Measurements from ENCODE around the gene AGPS.

AGPS gene

DNA sequence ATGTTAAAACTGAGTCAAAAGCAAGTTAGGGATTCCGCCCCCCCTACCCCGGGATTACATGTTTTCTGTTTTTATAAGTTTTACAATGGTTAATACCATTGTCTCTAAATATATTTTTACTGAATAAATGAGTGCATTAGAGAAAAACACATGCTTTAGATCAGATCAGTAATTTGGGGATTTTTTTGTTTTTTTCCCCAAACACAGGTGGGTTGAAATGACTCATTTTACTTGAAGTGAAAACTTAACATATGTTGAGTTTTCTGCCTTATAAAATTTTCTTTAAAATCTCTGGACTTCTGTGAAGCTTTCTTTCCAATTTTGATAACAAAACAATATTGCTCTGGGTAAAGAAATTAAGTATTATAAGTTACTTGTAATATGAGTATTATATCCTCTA is 114.4 kb downstream of the AGPS start:
- no peak for DNase-seq (ENCODE audit: low read depth)
- TF ChIP-seq, protein P1, sequence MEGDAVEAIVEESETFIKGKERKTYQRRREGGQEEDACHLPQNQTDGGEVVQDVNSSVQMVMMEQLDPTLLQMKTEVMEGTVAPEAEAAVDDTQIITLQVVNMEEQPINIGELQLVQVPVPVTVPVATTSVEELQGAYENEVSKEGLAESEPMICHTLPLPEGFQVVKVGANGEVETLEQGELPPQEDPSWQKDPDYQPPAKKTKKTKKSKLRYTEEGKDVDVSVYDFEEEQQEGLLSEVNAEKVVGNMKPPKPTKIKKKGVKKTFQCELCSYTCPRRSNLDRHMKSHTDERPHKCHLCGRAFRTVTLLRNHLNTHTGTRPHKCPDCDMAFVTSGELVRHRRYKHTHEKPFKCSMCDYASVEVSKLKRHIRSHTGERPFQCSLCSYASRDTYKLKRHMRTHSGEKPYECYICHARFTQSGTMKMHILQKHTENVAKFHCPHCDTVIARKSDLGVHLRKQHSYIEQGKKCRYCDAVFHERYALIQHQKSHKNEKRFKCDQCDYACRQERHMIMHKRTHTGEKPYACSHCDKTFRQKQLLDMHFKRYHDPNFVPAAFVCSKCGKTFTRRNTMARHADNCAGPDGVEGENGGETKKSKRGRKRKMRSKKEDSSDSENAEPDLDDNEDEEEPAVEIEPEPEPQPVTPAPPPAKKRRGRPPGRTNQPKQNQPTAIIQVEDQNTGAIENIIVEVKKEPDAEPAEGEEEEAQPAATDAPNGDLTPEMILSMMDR (IDR thresholded peaks at IDR 0.05; ENCODE audit: control insufficient read depth, insufficient read depth, low read depth, low read length, missing control alignments): no peak
- no peak overlapping the region for H3K4me3 ChIP-seq (ENCODE audit: control insufficient read depth, low read depth, low read length)

DNA sequence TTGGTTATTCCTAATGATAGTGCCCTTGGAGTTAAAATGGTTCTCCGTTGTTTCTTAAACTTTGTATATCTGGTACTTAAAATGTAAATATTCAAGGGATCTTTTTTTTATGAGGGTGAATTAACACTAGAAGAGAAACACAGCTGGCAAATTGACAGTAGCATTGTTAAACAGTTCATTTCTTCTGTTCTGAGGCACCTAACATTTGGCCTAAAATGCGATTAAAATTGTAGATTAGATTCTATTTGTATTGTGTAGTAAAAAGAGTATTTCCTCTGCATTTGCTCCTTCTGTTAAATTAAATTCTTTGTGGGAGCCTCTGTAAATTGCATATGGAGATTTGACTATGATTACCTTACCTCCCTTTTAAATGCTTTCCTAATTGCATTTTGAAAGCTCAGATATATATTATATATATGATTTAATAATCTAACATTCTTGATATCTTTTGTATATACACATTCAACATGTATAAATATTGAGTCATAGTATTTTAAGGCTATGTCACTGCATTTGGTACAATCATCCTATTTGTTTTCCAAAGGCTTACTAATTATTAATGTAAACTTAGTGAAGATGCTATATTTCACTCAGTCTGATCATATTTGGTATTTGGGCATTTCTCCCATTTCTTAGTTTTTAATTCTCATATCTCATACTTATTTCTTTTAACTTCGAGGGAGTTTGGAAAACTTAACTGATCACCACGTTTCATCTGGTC is 124.4 kb downstream of the AGPS start:
- DNase-seq (ENCODE audit: low read depth): no peak
- TF ChIP-seq, protein P1 (IDR thresholded peaks at IDR 0.05; ENCODE audit: control insufficient read depth, insufficient read depth, low read depth, low read length, missing control alignments): no peak
- H3K4me3 ChIP-seq (ENCODE audit: control insufficient read depth, low read depth, low read length): no peak overlapping the region

GRCh38 chr2:177518754-177519153 is 126.2 kb downstream of the AGPS start:
- TF ChIP-seq, protein P1 (IDR thresholded peaks at IDR 0.05; ENCODE audit: control insufficient read depth, insufficient read depth, low read depth, low read length, missing control alignments): no peak
- no peak overlapping the region for H3K4me3 ChIP-seq (ENCODE audit: control insufficient read depth, low read depth, low read length)
- no peak for DNase-seq (ENCODE audit: low read depth)

GRCh38 chr2:177519534-177520115 is 127.1 kb downstream of the AGPS start:
- TF ChIP-seq, protein P1 (IDR thresholded peaks at IDR 0.05; ENCODE audit: control insufficient read depth, insufficient read depth, low read depth, low read length, missing control alignments): no peak

DNA sequence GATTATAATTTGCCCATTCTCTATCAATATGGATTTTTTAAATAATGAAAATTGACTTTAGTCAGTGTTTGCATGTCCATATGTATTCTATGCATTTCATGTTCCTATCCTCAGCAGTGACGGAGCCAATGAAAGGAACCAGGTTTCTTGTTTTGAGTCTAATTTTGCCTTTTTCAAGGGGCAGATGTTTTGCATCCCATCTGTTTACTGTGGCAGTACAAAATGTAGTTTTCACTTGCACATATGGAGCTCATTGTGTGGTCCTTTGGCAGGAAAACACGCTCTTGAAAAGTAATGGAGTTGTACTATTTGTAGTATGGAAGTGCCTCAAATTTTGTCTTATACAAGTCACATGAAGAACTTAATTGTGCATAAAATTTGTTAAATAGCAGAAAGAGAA is 127.8 kb downstream of the AGPS start:
- no peak overlapping the region for H3K4me3 ChIP-seq (ENCODE audit: control insufficient read depth, low read depth, low read length)
- no peak for DNase-seq (ENCODE audit: low read depth)
- TF ChIP-seq, protein P1 (IDR thresholded peaks at IDR 0.05; ENCODE audit: control insufficient read depth, insufficient read depth, low read depth, low read length, missing control alignments): no peak

More at GRCh38 chr2:177519534-177520115, 127.1 kb downstream of the AGPS start:
- H3K4me3 ChIP-seq (ENCODE audit: control insufficient read depth, low read depth, low read length): no peak overlapping the region
- DNase-seq (ENCODE audit: low read depth): no peak

GRCh38 chr2:177523781-177524180 is 131.2 kb downstream of the AGPS start:
- no peak overlapping the region for H3K4me3 ChIP-seq (ENCODE audit: control insufficient read depth, low read depth, low read length)
- TF ChIP-seq, protein P1 (IDR thresholded peaks at IDR 0.05; ENCODE audit: control insufficient read depth, insufficient read depth, low read depth, low read length, missing control alignments): no peak
- DNase-seq (ENCODE audit: low read depth): no peak
